Measurements from ENCODE around the gene CDKL5.

The CDKL5 gene

GRCh38 chrX:18490806-18491555 lies 65.6 kb downstream of the CDKL5 start:
- Mint-ChIP-seq H3K9me3 (no peaks in the 10 kb centered on the region), H3K4me3 (no peak overlapping the region), H3K27ac (no peak overlapping the region), H3K27me3 (no peaks in the 10 kb centered on the region), H3K4me1 (ENCODE audit: low read depth) (peaks cover 9% of the 10 kb centered on the region), H3K36me3 (ENCODE audit: low read depth) (no peaks in the 10 kb centered on the region)
- intact Hi-C loops (cut with micrococcal nuclease): no loop called here

DNA sequence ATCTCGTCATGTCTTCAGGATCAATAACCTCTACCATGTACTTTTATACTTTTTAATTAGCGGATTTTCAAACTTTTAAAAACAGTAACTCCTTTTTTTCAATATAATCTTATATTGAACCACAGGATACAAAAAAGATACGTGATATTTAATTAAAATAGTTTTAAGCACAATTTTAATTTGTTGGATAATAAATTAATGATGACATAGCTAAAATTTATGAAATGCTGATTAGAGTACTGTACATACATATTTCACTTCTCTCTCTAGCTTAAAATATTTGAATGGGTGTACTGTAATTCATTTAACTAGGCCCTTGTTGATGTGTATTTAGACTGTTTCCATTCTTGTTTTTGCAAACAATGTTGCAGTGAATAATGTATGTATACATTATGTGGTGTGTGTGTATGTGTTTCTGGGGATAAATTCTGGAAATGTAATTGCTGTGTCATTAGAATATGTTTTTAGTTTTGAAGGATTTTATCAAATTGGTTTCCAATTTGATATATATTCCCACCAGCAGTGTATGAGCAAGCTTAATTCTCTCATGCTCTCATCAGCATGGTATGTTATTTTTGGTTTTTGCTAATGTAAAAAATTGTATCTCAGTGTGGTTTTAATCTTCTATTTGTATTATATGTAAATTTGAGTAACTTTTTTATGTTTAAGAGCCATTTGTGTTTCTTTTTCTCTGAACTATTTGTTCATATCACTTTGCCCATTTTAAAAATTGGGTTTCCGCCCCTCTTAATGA lies 66.4 kb downstream of the CDKL5 start:
- Mint-ChIP-seq H3K9me3 (no peaks in the 10 kb centered on the region), H3K27me3 (no peaks in the 10 kb centered on the region), H3K4me1 (ENCODE audit: low read depth) (peaks cover 9% of the 10 kb centered on the region), H3K4me3 (no peak overlapping the region), H3K36me3 (ENCODE audit: low read depth) (no peaks in the 10 kb centered on the region), H3K27ac (no peak overlapping the region)
- intact Hi-C loops (cut with micrococcal nuclease): no loop called here

GRCh38 chrX:18534949-18535348 lies 109.5 kb downstream of the CDKL5 start:
- H3K27me3 Mint-ChIP-seq: no peaks in the 10 kb centered on the region
- H3K4me3 Mint-ChIP-seq: no peak overlapping the region
- H3K27ac Mint-ChIP-seq: no peak overlapping the region
- H3K36me3 Mint-ChIP-seq (ENCODE audit: low read depth): no peaks in the 10 kb centered on the region
- intact Hi-C loops (cut with micrococcal nuclease): no loop called here
- H3K4me1 Mint-ChIP-seq (ENCODE audit: low read depth): peaks cover 14% of the 10 kb centered on the region
- H3K9me3 Mint-ChIP-seq: no peaks in the 10 kb centered on the region

GRCh38 chrX:18537068-18537467 lies 111.7 kb downstream of the CDKL5 start:
- intact Hi-C loops (cut with micrococcal nuclease): no loop called here

DNA sequence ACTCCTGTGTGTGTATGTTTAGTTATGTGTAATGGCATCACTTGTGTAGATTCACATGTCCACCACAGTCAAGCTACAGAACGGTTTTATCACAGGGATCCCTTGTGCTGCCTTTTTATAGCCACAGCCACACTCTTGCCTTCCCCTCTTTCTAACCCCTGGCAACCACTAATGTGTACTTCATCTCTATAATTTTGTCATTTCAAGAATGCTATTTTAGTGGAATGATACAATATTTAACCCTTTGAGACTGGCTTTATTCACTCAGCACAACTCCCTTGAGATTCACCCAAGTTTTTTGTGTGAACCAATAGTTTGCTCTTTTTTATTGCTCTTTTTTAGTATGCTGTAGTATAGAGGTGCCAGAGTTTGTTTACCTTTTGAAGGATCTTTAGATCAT lies 112.1 kb downstream of the CDKL5 start:
- intact Hi-C loops (cut with micrococcal nuclease): no loop called here
- Mint-ChIP-seq H3K27ac (no peak overlapping the region), H3K36me3 (ENCODE audit: low read depth) (no peaks in the 10 kb centered on the region), H3K9me3 (no peaks in the 10 kb centered on the region), H3K4me3 (no peak overlapping the region), H3K4me1 (ENCODE audit: low read depth) (peaks cover 14% of the 10 kb centered on the region), H3K27me3 (no peaks in the 10 kb centered on the region)

More at GRCh38 chrX:18537068-18537467, 111.7 kb downstream of the CDKL5 start:
- no peaks in the 10 kb centered on the region for H3K36me3 Mint-ChIP-seq (ENCODE audit: low read depth)
- no peaks in the 10 kb centered on the region for H3K27me3 Mint-ChIP-seq
- H3K27ac Mint-ChIP-seq: no peak overlapping the region
- H3K4me1 Mint-ChIP-seq (ENCODE audit: low read depth): peaks cover 14% of the 10 kb centered on the region
- H3K9me3 Mint-ChIP-seq: no peaks in the 10 kb centered on the region
- H3K4me3 Mint-ChIP-seq: no peak overlapping the region

- intact Hi-C loops (cut with micrococcal nuclease): no loop called here
- H3K4me1 Mint-ChIP-seq (ENCODE audit: low read depth): peaks cover 10% of the 10 kb centered on the region
- H3K9me3 Mint-ChIP-seq: no peaks in the 10 kb centered on the region
- H3K27ac Mint-ChIP-seq: no peak overlapping the region
- H3K27me3 Mint-ChIP-seq: no peaks in the 10 kb centered on the region
- no peak overlapping the region for H3K4me3 Mint-ChIP-seq
- H3K36me3 Mint-ChIP-seq (ENCODE audit: low read depth): no peaks in the 10 kb centered on the region
These were observed 116.7 kb downstream of the CDKL5 start for GRCh38 chrX:18542131-18542530.

DNA sequence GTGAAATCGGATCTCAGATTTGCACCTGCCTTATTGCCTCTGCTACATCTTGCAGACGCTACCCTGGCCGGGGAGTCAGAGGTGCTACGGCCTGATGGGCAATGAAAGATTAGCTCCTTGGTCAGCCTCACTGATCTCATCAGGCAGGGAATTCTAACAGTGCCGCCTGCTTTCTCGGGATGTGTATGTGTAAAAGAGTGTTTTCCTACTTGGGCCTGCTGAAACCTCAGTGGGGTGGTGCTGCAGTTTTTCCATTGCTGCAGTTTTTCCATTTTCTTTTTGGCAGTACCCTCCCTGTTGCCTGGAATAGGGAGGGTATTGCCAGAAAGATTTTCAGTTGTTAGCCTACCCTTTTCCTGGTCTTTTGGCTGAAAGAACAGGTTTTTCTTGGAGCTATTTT lies 117.5 kb downstream of the CDKL5 start:
- Mint-ChIP-seq H3K9me3 (no peaks in the 10 kb centered on the region), H3K4me3 (no peak overlapping the region), H3K36me3 (ENCODE audit: low read depth) (no peaks in the 10 kb centered on the region), H3K27me3 (no peaks in the 10 kb centered on the region), H3K27ac (no peak overlapping the region), H3K4me1 (ENCODE audit: low read depth) (peaks cover 5% of the 10 kb centered on the region)
- intact Hi-C loops (cut with micrococcal nuclease): no loop called here

GRCh38 chrX:18543738-18544137 lies 118.3 kb downstream of the CDKL5 start:
- H3K27ac Mint-ChIP-seq: no peak overlapping the region
- H3K4me1 Mint-ChIP-seq (ENCODE audit: low read depth): peaks cover 5% of the 10 kb centered on the region
- H3K4me3 Mint-ChIP-seq: no peak overlapping the region
- no peaks in the 10 kb centered on the region for H3K9me3 Mint-ChIP-seq
- H3K27me3 Mint-ChIP-seq: no peaks in the 10 kb centered on the region
- H3K36me3 Mint-ChIP-seq (ENCODE audit: low read depth): no peaks in the 10 kb centered on the region
- intact Hi-C loops (cut with micrococcal nuclease): no loop called here

GRCh38 chrX:18545771-18546170 lies 120.4 kb downstream of the CDKL5 start:
- H3K4me3 Mint-ChIP-seq: no peak overlapping the region
- no peak overlapping the region for H3K27ac Mint-ChIP-seq
- H3K36me3 Mint-ChIP-seq (ENCODE audit: low read depth): no peaks in the 10 kb centered on the region
- intact Hi-C loops (cut with micrococcal nuclease): no loop called here
- H3K9me3 Mint-ChIP-seq: no peaks in the 10 kb centered on the region
- no peaks in the 10 kb centered on the region for H3K27me3 Mint-ChIP-seq
- peaks cover 5% of the 10 kb centered on the region for H3K4me1 Mint-ChIP-seq (ENCODE audit: low read depth)

- H3K4me3 Mint-ChIP-seq: no peak overlapping the region
- H3K4me1 Mint-ChIP-seq (ENCODE audit: low read depth): peaks cover 2% of the 10 kb centered on the region
- H3K27me3 Mint-ChIP-seq: no peaks in the 10 kb centered on the region
- intact Hi-C loops (cut with micrococcal nuclease): no loop called here
- no peaks in the 10 kb centered on the region for H3K9me3 Mint-ChIP-seq
- H3K36me3 Mint-ChIP-seq (ENCODE audit: low read depth): no peaks in the 10 kb centered on the region
- H3K27ac Mint-ChIP-seq: no peak overlapping the region
These were observed 123.6 kb downstream of the CDKL5 start for GRCh38 chrX:18548996-18549395.

DNA sequence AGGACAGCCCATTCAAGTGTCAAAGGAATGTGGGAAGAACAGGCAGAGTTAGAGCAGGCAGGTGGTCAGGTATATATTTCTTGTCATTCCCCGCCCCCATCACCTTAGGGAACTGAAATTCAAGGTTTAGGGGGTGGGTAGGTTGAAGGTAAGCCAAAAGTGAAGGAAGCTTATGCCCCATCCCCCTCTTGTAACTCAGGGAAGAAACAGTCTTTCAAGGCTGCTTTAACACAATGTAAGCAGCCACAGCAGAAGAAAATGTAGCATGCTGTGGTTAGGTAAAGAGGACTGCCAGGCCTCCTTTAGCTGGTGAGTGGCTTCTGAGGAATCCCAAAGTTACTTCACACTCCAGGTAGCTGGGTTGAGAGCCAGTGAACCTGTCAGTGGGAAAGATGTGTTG lies 124.2 kb downstream of the CDKL5 start:
- no peaks in the 10 kb centered on the region for H3K36me3 Mint-ChIP-seq (ENCODE audit: low read depth)
- no peak overlapping the region for H3K4me3 Mint-ChIP-seq
- H3K27ac Mint-ChIP-seq: no peak overlapping the region
- no peaks in the 10 kb centered on the region for H3K9me3 Mint-ChIP-seq
- intact Hi-C loops (cut with micrococcal nuclease): no loop called here
- no peaks in the 10 kb centered on the region for H3K27me3 Mint-ChIP-seq
- no peaks in the 10 kb centered on the region for H3K4me1 Mint-ChIP-seq (ENCODE audit: low read depth)

GRCh38 chrX:18557879-18558278 lies 132.5 kb downstream of the CDKL5 start:
- Mint-ChIP-seq H3K27me3 (no peaks in the 10 kb centered on the region), H3K4me1 (ENCODE audit: low read depth) (no peaks in the 10 kb centered on the region), H3K4me3 (no peak overlapping the region), H3K9me3 (no peaks in the 10 kb centered on the region), H3K36me3 (ENCODE audit: low read depth) (no peaks in the 10 kb centered on the region), H3K27ac (no peak overlapping the region)
- intact Hi-C loops (cut with micrococcal nuclease): no loop called here

GRCh38 chrX:18558799-18559198 lies 133.4 kb downstream of the CDKL5 start:
- no peak overlapping the region for H3K4me3 Mint-ChIP-seq
- no peaks in the 10 kb centered on the region for H3K27me3 Mint-ChIP-seq
- no peaks in the 10 kb centered on the region for H3K36me3 Mint-ChIP-seq (ENCODE audit: low read depth)
- no peaks in the 10 kb centered on the region for H3K9me3 Mint-ChIP-seq
- H3K4me1 Mint-ChIP-seq (ENCODE audit: low read depth): no peaks in the 10 kb centered on the region
- H3K27ac Mint-ChIP-seq: no peak overlapping the region
- intact Hi-C loops (cut with micrococcal nuclease): no loop called here

- no peaks in the 10 kb centered on the region for H3K4me1 Mint-ChIP-seq (ENCODE audit: low read depth)
- intact Hi-C loops (cut with micrococcal nuclease): no loop called here
- no peaks in the 10 kb centered on the region for H3K36me3 Mint-ChIP-seq (ENCODE audit: low read depth)
- H3K27me3 Mint-ChIP-seq: no peaks in the 10 kb centered on the region
- no peak overlapping the region for H3K27ac Mint-ChIP-seq
- H3K9me3 Mint-ChIP-seq: no peaks in the 10 kb centered on the region
- no peak overlapping the region for H3K4me3 Mint-ChIP-seq
These were observed 135.6 kb downstream of the CDKL5 start for GRCh38 chrX:18561020-18561419.
